Esophagus muscularis mucosa (tissue), 3 donors: ENCODE data around the gene MATK.

ENCODE experiments used
- EP300 ChIP-seq: sonication (generic); formaldehyde crosslinking; IDR thresholded peaks from one replicate; pipeline ENCODE4 v1.6.1; 2017; ENCODE audit warnings: antibody characterized with exemption
- TF ChIP-seq, protein P1 (sequence below), 3 experiments: fragments of 200-600 bp in 2 of 3; fragments of 450-650 bp in 1 of 3; sonication (generic) in 2 of 3; IDR thresholded peaks; one replicate each; pipeline ENCODE4 v1.5.1; 2017 to 2019; ENCODE audit warnings: antibody characterized with exemption in 3 of 3, mild to moderate bottlenecking in 2 of 3, moderate library complexity in 1 of 3

DNA sequence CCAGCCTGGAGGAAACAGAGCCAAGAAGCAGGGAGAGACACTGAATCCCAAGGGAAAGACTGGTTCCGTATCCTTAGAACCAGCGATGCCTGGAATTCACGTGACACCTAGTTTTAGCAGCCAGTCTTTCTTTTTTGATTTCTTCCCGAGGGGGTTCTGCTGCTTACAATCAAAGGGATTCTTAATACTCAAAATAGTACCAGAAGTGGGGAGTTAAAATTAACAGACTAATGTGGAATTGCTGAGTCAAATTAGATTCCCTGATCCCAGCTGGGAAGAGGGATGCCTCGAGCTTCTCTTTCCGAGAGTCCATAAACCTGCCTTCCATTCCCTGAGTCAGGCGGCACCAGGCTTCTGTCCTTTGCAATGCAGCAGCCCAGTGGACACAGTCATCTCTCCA lies 4.8 kb upstream of the MATK start:
- TF ChIP-seq EP300: no peak
- TF ChIP-seq, protein P1, sequence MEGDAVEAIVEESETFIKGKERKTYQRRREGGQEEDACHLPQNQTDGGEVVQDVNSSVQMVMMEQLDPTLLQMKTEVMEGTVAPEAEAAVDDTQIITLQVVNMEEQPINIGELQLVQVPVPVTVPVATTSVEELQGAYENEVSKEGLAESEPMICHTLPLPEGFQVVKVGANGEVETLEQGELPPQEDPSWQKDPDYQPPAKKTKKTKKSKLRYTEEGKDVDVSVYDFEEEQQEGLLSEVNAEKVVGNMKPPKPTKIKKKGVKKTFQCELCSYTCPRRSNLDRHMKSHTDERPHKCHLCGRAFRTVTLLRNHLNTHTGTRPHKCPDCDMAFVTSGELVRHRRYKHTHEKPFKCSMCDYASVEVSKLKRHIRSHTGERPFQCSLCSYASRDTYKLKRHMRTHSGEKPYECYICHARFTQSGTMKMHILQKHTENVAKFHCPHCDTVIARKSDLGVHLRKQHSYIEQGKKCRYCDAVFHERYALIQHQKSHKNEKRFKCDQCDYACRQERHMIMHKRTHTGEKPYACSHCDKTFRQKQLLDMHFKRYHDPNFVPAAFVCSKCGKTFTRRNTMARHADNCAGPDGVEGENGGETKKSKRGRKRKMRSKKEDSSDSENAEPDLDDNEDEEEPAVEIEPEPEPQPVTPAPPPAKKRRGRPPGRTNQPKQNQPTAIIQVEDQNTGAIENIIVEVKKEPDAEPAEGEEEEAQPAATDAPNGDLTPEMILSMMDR (IDR thresholded peaks at IDR 0.05): no peak
